ENCODE data around the gene ANKRD13D.
A peak's percentile ranks its signal among the peaks of the same experiment; 100 is the strongest.

Gene ANKRD13D

DNA sequence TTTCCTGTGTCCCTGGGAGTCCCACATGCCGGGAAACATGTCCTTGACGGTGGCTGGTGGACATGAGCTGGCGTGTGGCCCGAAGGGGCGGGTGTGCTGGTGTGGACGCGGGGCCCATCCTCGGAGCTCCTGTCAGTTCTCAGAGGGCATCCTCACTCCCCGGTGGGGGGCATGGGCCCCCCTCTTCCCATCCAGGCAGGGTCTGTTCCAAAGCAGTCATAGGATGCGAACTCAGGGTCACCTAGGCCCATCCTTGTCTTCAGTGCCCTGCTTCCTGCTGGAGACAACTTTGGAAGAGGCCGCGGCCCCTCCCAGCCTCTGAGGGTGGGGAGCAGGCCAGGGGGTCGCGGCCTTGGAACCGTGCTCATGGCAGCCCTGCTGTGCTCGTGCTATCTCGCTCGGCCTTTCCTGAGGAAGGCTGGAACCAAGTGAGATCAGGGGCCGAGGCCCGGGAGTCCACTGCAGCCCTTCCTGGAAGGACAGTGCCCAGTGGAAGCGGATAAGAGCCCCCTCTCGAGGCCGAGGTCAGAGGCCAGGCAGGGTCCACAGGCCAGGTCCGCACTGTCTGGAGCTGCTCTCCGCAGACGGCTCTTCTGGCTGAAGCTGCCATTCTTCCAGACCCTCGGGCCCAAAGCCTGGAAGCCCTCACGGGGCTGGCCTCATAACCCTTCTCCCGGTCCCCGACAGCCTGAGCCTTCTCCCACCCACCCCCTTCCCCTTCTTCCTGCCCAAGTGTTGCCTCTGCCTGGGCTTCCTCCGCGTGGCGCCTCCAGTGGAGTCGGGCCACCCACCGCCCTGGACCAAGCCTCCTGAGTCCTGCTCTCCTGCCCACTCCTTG lies 14.1 kb upstream of the ANKRD13D start:
- no peak for FAIRE-seq

DNA sequence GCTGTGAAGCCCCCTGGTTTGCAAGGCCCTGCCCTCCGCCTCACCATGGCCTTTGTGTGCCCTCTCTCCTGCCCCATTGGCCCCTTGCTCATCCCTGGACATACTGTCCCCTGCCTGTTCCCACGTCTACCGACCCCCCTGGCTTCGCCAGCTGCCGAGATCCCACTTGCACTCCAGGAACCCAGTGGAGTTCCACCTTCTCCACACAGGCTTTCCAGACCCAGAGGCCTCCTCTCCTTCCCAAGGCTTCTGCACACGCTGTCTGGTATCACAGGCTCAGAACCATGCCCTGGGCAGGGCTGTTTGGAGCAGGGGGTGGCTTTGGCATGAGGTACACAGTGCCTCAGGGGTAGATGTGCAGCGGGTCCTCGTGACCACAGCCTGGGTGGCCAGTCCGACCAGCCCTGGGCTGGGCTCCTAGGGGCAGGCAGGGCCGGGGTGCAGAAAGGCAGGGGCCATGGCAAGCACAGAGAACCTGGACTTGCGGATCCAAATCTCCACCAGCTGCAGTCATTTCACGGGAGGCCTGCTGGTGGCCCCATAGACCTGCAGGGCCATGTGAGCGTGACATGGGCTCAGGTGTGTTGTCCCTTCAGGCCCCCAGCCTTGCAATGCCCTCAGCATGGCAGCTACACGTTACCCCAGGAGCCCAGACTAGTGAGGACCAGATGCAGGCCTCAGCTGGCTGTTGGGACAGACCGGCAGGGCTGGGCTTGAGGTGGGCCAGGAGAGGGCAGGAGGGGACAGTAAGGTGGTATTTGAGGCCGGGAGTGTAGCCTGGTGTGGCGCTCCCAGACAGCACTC lies 13.3 kb upstream of the ANKRD13D start:
- FAIRE-seq: no peak

DNA sequence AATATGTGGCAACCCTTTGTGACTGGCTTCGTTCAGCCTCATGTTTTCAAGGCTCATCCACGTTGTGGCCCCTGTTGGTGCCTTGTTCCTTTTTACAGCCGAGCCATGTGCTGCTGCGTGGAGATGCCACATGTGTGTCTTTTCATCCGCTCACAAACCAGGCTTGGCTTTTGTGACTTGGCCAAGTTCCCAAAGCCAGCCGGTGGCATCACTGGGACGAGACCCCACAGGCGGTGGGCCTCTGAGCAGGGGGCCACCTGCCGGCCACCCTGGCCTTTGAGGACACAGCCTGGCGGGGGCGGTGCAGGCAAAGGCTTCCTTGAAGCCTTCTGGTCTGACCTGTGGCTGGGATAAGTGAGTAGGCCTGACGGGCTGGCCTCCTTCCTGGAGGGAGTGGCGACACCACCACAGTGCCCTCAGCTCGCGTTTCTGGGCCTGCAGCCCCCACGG lies 12.3 kb upstream of the ANKRD13D start:
- no peak for FAIRE-seq

DNA sequence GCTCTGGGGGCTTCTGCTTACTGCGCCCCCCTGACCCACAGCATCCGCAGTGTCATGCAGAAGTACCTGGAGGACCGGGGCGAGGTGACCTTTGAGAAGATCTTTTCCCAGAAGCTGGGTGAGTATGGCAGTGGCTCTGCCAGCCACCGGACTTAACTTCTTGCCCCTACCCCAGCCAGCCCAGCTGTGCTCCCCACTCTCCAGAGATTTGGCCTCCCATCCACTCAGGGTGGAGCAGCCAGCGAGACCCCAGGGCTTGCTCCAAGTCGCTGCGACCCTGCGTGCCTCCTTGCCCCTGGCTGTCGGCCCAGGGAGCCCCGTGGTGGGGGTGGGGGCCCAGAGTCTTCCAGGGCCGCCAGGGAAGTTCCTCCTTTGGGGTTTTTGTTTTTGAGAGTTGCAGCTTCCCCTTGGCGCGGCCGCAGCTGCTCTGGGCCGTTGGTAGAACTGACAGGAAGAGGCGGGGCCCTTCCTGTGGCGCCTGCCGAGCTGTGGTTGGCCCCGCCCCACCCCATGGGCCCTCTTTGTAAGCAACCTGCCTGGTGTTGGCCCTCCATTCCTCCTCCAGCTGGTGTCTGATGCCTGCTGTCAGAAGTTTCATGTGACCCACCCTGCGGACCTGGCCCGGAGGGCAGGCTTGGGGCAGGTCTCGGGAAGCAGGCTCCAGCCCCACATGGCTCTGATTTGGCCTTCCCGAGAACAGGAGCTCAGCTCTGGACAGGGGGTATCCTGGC lies 11.7 kb upstream of the ANKRD13D start:
- FAIRE-seq: peak; percentile 45

DNA sequence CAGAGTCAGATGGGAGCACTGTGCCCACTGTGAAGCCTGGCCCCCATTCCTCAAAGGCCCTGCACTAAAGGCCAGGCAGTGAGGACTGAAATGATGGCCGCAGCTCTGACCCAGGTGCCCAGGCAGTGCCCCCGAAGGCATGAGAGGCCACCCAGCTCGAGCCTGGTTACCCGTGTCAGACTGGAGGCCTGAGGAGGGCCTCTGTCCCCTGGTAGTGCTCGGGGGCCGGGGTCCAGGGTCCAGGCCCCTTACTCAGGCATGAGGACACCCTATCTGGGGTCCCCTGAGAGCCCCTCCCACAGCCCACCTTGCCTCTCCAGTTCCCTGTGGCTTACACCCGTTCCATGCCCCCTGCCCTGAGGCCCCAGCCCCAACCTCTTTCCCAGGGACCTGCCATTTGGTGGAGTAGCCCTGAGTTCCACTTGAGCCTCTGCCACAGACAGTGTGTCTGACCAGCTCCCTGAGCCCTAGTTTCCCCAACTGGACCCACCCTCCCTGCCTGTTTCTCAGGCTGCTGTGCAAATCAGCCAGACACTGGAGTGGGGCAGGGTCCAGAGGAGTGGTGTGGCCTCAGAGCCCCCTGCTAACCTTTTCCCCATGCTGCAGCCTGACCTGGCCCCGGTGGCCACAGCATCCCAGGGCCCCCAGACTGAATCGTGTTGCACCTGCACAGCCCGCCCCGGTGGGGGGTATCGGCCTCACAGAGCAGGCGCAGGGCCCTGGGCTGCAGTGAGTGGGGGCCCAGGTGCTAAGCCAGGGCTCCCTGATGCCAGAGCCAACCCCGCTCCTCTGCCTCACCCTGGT lies 10.8 kb upstream of the ANKRD13D start:
- FAIRE-seq: no peak

DNA sequence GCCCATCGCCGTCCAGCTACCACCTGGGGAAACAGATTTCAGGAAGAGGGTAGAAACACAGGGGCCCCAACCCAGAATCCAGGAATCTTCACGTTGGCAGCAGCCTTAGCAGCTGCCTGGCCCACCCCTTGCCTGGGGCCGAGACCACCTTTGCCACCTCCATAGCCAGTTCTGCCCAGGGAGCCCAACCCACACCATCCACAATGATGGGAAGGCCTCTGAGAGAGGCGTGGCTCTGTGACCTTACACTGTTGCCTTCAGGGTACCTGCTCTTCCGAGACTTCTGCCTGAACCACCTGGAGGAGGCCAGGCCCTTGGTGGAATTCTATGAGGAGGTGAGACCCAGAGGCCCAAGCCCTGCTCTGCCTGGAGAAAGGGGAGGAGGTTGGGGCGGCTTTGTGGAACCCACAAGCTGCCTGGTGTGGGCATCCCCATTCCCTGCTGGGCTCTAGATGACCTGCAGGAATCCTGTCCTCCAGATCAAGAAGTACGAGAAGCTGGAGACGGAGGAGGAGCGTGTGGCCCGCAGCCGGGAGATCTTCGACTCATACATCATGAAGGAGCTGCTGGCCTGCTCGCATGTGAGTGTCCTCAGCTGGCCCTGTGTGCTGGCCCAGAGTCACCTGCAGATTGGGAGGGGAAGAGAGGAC lies 10.0 kb upstream of the ANKRD13D start:
- no peak for FAIRE-seq

DNA sequence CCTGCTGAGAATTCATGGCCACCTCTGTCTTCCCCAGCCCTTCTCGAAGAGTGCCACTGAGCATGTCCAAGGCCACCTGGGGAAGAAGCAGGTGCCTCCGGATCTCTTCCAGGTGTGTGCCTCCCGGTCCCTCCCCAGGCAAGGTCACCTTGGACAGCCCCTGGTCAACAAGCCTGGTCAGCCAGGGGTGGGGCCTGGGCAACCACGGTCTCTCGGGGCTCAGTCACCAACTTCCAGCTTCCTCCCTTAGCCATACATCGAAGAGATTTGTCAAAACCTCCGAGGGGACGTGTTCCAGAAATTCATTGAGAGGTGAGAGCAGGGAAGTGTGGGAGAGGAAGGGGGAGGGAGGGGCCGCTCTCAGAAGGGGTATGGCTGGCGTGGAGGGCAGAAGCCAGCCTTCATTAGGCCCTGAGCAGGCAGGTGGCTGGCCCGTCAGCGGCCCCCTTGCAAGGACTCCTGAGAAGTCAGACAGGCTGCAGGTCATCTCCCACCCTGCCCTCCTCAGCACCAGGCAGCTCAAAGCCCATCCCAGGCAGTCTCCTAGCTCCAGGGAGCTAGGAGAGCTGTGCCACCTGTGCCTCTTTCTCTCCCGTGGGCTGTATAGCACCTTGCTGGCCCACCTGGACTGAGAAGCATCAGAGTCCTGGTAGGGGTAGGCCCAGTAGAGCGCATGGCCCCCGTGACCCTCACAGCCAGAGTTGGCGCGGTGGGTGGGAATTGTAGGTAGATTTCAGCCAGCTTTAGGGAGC lies 9.3 kb upstream of the ANKRD13D start:
- FAIRE-seq: no peak

DNA sequence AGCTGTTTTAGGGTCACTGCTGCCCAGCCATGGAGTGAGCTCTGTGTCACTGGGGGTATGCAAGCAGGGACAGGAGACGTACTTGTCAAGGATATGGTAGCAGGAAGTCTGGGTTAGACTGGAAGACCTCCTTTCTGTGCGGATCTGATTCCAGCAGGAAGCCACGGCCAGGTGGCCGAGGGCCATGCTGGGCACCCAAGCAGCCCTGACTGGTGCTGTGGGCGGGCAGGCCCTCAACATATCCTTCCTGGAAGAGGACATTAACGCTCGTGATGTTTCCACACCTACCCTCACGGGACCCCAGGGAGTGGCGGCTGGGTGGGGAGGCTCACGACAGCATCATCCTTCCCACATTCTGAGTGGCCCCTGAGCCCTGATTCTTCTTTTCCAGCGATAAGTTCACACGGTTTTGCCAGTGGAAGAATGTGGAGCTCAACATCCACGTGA lies 8.7 kb upstream of the ANKRD13D start:
- FAIRE-seq: no peak

DNA sequence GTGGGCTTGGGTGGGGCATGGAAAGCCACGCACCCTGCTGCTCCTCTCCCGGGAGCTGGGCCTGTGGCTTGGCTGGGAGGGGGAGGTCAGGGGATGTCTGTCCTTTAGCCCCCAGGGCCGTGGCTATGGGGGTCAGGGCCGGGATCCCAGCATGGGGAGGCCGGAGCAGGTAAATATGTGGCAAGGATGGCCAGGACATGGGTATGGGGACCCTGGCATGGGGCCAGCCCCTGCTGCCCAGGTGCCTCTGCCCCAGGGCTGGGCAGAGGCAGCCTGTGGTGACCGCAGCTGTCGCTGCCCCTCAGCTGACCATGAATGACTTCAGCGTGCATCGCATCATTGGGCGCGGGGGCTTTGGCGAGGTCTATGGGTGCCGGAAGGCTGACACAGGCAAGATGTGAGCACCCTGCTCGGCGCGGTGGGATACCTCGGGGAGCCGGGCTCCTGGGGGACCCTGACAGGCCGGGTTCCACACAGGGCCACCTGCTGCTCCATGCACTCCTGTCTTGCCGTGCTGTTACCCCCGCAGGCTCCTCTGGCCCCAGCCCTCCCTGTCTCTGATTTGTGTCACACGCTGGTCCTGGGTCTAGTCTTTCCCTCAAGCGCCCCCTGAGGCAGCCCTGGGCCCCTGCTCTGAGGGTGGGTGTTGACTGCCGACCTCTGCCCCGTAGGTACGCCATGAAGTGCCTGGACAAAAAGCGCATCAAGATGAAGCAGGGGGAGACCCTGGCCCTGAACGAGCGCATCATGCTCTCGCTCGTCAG lies 8.1 kb upstream of the ANKRD13D start:
- FAIRE-seq: no peak

DNA sequence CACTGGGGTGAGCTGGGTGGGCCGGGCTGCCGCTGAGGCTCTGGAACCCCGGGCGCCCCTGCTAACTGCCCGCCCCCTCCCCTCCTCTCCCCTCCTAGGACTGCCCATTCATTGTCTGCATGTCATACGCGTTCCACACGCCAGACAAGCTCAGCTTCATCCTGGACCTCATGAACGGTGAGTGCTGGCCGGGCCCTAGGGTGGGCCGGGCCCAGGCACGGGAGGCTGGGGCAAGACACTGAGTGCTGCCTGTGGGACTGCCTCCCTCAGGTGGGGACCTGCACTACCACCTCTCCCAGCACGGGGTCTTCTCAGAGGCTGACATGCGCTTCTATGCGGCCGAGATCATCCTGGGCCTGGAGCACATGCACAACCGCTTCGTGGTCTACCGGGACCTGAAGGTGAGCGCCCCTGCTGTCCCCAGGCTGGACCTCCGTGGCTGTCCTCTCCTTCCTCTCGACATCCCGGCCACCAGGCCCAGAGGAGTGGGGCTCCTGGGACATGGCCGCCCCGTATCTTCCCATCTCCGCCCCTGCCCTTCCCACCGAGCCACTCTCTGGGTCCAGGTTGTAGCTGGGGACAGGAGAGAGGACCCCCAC lies 7.5 kb upstream of the ANKRD13D start:
- no peak for FAIRE-seq

DNA sequence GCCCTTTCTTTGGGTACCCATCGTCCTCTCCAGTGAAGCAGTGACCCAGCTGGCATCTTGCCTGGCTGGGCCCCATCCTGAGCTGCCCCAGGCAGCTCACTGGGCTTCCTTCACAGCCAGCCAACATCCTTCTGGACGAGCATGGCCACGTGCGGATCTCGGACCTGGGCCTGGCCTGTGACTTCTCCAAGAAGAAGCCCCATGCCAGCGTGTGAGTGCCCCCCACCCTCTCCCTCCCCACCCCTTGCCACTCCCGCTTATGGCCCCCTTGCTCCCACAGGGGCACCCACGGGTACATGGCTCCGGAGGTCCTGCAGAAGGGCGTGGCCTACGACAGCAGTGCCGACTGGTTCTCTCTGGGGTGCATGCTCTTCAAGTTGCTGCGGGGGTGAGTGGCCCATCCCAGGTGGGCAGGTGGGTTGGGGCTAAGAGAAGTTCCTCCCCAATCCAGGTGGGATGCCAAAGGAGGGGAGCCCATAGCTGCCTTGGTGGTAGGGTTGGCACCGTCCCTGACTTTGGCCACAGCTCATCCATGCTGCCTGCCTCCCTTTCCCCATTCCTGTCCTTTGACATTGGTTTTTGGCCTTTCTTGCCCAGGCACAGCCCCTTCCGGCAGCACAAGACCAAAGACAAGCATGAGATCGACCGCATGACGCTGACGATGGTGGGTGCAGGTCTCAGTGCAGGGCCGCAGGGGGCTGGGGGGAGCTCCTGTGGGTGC lies 6.8 kb upstream of the ANKRD13D start:
- FAIRE-seq: no peak

DNA sequence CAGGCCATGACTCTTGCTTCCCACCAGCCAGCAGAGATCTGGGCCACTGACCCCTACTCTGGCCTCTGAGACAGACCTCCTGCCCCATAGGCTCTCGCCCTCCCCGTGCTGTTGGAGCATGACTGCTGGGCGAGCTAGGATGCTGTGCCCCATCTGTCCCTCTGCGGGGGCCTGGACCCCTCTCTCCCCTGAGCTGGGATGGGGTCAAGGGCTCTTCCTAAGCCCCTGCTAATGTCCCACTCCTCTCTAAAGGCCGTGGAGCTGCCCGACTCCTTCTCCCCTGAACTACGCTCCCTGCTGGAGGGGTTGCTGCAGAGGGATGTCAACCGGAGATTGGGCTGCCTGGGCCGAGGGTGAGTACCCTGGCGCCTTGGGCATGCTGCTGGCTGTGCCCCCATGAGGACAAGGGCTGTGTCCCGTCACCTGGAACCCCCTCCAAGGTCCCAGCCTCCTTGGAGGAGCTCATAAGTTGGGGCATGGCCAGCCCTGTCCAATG lies 6.2 kb upstream of the ANKRD13D start:
- FAIRE-seq: no peak

DNA sequence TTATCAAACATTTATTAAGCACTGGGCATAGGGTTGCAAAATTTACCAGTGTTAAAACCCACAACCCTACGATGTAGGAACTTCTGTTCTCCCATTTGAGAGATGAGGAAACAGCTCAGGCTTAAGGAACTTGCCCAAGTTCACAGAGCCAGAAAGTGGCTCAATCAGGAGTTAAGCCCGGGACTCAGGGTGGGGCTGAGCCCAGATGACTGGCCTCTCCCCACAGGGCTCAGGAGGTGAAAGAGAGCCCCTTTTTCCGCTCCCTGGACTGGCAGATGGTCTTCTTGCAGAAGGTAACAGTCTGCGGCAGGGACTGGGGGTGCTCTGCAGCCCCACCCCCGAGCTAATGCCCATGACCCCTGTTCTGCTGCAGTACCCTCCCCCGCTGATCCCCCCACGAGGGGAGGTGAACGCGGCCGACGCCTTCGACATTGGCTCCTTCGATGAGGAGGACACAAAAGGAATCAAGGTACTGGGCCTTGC lies 5.6 kb upstream of the ANKRD13D start:
- no peak for FAIRE-seq

DNA sequence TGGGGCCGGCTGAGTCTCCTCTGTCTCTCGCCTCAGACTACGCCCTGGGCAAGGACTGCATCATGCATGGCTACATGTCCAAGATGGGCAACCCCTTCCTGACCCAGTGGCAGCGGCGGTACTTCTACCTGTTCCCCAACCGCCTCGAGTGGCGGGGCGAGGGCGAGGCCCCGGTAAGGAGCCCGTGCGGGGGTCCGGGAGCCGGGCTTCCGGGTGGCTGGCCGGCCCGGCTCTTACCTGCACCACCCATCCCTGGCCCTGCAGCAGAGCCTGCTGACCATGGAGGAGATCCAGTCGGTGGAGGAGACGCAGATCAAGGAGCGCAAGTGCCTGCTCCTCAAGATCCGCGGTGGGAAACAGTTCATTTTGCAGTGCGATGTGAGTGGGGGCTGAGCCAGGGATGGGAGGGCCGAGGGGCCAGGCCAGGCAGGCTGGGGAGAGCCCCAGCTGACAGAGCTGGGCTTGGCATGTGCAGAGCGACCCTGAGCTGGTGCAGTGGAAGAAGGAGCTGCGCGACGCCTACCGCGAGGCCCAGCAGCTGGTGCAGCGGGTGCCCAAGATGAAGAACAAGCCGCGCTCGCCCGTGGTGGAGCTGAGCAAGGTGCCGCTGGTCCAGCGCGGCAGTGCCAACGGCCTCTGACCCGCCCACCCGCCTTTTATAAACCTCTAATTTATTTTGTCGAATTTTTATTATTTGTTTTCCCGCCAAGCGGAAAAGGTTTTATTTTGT lies 4.1 kb upstream of the ANKRD13D start:
- no peak for FAIRE-seq

DNA sequence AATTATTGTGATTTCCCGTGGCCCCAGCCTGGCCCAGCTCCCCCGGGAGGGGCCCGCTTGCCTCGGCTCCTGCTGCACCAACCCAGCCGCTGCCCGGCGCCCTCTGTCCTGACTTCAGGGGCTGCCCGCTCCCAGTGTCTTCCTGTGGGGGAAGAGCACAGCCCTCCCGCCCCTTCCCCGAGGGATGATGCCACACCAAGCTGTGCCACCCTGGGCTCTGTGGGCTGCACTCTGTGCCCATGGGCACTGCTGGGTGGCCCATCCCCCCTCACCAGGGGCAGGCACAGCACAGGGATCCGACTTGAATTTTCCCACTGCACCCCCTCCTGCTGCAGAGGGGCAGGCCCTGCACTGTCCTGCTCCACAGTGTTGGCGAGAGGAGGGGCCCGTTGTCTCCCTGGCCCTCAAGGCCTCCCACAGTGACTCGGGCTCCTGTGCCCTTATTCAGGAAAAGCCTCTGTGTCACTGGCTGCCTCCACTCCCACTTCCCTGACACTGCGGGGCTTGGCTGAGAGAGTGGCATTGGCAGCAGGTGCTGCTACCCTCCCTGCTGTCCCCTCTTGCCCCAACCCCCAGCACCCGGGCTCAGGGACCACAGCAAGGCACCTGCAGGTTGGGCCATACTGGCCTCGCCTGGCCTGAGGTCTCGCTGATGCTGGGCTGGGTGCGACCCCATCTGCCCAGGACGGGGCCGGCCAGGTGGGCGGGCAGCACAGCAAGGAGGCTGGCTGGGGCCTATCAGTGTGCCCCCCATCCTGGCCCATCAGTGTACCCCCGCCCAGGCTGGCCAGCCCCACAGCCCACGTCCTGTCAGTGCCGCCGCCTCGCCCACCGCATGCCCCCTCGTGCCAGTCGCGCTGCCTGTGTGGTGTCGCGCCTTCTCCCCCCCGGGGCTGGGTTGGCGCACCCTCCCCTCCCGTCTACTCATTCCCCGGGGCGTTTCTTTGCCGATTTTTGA lies 3.3 kb upstream of the ANKRD13D start:
- FAIRE-seq: no peak

DNA sequence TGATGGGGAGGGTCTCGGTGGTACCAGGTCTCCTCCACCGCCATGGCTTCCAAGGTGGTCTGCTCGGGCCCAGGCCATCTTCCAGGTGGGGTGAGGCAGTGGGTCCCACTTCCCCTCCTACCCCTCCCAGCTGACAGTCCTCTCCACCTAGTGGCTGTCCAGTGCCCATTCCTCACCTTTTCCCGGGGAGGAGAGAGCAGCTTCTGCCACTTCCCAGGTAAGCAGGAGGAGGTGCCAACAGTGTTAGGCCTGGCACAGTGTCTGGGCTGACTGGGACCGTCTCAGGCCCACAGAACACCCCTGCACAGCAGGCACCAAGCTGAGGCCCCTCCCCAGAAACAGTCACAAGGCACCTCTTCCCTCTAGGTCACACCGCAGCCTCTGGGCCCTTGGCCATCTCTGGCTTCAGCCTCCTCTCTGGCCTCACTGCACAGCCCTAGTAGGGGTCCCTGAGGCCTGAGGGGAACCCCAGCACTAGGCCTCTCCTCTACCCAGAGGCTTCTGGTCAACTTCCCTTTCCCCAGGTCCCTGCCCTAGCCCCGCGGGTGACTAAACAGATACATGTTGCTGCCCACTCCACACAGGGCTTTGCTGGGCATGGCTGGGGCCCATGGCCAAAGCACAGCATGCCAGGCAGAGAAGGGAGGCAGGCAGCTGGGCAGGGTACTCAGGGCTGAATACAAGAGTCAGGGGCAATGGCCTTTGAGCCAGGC lies 2.3 kb upstream of the ANKRD13D start:
- no peak for FAIRE-seq

Measured in endometrium (tissue), 2 donors.